GM19025 (cell line): ENCODE measurements around the gene JAZF1.

Experiments used
- ATAC-seq: cut with Tn5 transposase; IDR thresholded peaks from one replicate; pipeline ENCODE4 v1.9.1; 2021; ENCODE audit warnings: mild to moderate bottlenecking, low read depth, moderate library complexity; ENCODE audit not compliant: unreplicated experiment

Gene JAZF1

GRCh38 chr7:28180364-28181147 is at the start of gene JAZF1:
Gene JAZF1 (minus strand): TSS chr7:28180795.
- ATAC-seq = no peak

- no peak for ATAC-seq
These were observed 49.7 kb upstream of the JAZF1 start for GRCh38 chr7:28230261-28230660.

- no peak for ATAC-seq
These were observed 47.8 kb upstream of the JAZF1 start for GRCh38 chr7:28228396-28228795.

GRCh38 chr7:28226003-28226402 is 45.4 kb upstream of the JAZF1 start:
- ATAC-seq = no peak

GRCh38 chr7:28225576-28225975 is 45.0 kb upstream of the JAZF1 start:
- no peak for ATAC-seq

GRCh38 chr7:28224675-28225074 is 44.1 kb upstream of the JAZF1 start:
- no peak for ATAC-seq

GRCh38 chr7:28224172-28224571 is 43.6 kb upstream of the JAZF1 start:
- no peak for ATAC-seq

GRCh38 chr7:28222636-28223035 is 42.0 kb upstream of the JAZF1 start:
- no peak for ATAC-seq

DNA sequence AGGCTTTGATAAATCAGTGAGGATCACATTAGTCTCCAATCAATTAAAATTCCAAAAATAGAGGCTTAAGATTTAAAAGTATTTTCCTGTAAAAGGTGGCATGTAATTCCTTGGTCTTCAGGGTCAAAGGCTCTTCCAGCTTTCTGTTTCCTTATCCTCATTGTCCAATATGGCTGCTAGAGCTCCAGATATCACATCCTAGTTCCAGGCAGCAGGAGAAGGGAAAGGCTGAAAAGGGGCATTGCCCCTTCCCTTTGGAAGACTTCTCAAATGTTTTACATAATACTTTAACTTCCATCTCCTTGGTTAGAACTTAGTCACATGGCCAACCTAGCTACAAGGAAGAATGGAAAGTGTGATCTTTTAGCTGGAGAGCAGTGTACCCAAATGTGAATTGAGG is 39.2 kb upstream of the JAZF1 start:
- no peak for ATAC-seq

DNA sequence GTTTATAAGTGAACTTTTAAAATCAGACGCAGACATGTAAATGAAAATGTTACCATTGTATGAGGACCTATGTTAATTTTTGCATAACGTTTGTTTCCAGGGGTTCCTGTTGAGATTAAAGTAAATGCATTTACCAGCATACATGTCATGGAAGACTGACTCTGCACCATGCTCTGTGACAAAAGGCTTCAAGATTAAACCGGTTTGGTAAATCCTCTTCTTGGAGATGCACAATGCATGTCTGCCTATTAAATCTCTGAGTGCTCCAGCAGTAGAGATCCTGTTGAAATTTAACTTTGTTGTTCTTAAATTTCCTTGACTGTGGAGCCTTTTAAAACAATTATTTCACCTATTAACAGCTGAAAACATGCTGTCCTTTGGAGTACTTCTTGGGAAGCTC is 36.5 kb upstream of the JAZF1 start:
- ATAC-seq = no peak

DNA sequence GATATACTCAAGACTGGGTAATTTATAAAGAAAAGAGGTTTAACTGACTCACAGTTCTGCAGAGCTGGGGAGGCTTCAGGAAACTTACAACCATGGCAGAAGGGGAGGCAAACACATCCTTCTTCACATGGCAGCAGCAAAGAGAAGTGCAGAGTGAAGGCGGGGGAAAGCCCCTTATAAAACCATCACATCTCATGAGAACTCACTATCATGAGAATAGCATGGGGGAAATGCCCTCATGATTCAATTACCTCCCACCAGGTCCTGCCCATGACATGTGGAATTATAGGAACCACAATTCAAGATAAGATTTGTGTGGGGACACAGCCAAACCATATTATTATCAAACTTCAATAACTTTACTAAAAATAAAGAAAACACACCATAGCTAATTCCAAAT is 30.4 kb upstream of the JAZF1 start:
- no peak for ATAC-seq

DNA sequence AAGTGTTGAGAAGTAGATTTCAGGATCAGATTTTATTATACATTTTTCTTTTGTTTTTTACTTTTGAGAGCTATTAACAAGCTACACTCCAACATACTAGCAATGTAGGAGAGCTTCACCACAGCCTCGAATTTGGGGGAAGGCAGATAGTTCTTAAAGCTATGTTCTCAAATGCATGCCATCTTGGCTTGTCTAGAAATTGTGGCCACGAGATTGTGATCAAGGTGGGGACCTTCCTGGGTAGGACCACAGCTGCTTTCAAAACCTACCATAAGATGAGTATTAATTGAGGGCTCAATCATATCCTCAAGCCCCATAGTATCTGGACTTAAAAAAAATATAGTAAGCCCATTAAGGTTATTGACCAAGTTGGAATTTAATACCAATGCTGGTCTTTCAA is 27.9 kb upstream of the JAZF1 start:
- no peak for ATAC-seq

GRCh38 chr7:28207486-28208158 is 27.0 kb upstream of the JAZF1 start:
- no peak for ATAC-seq

DNA sequence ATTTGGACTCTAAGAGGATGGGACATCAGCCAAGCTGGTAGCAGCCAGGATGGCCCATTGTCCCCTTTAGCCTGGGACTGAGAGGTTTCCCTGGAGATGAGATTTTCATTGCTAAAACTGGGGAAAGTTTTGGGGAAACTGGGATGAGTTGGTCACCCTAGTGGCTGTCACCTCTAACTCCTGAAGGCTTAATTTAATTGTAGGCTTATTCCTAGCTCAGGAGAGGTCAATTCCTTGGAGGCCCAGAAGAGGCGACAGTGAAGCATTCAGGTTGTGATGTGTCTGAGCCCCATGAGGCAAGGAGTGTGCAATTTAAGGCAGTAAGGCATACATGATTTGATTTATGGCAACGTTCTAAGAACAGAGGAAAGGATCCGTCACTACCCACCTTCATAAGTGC is 24.9 kb upstream of the JAZF1 start:
- no peak for ATAC-seq

DNA sequence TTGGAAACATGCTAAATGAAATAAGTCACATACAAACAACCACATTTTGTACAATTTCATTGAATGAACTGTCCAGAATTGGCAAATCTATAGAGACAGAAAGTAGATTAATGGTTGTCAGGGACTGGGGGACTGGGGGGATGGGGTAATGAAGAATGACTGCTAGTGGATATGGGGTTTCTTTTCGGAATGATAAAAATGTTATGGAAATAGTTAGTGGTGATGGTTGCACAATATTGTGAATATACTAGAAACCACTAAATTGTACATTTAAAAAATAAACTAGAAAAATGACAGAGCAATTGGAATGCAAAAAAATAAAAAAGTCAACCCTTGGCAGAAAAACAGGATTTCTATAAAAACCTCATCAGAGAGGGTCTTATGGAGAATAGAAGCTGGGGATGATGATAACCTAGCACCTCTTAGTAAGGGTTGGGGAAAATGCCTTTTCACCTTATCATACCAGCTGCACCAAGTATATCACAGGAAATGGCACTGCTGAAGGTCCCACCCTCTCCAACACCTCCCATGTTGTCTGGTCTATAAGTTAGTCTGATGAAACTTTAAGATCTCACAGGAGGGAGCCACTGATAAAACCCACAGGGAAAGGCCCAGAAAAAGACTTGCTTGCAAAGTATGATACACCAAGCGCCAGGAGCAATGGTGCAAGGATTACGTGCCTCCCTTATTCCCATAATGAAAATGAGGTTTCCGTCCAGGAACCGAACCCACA is 23.1 kb upstream of the JAZF1 start:
- ATAC-seq = no peak

- no peak for ATAC-seq
These were observed 21.6 kb upstream of the JAZF1 start for GRCh38 chr7:28202222-28202621.

GRCh38 chr7:28201131-28201530 is 20.5 kb upstream of the JAZF1 start:
- ATAC-seq = no peak

GRCh38 chr7:28200598-28200997 is 20.0 kb upstream of the JAZF1 start:
- no peak for ATAC-seq

- ATAC-seq = no peak
These were observed 18.5 kb upstream of the JAZF1 start for GRCh38 chr7:28199021-28199510.

GRCh38 chr7:28195910-28196620 is 15.5 kb upstream of the JAZF1 start:
- ATAC-seq = no peak
